ENCODE results near the gene SEC16A.

The SEC16A gene

GRCh38 chr9:136400038-136400834, 82.6 kb downstream of the SEC16A start, which contains the start of gene SNAPC4:
SNAPC4 (minus strand) TSS chr9:136400170; CDS start chr9:136398428, 1,742 bp downstream.
- H3K36me3 ChIP-seq (ENCODE audit: insufficient read depth, low read length): peaks cover 12% of the 10 kb centered on the region; the same call in 1 of the 2 replicates

GRCh38 chr9:136399176-136400037, 83.4 kb downstream of the SEC16A start:
- Histone ChIP-seq H3K4me3 (ENCODE audit: low read depth, low read length) (peak overlapping the region; percentile 99), H3K4me1 (ENCODE audit: control insufficient read depth, insufficient read depth, low read length, unreplicated experiment) (peaks cover 16% of the 10 kb centered on the region), H2AFZ (ENCODE audit: low read length, unreplicated experiment) (peak overlapping the region; percentile 21), H3K79me2 (ENCODE audit: control insufficient read depth, insufficient read depth, low read length, unreplicated experiment) (peaks cover 23% of the 10 kb centered on the region), H3K36me3 (ENCODE audit: insufficient read depth, low read length) (peaks cover 14% of the 10 kb centered on the region; the same call in 1 of the 2 replicates), H3K27me3 (ENCODE audit: insufficient read depth, low read length) (no peaks in the 10 kb centered on the region), H3K27ac (ENCODE audit: low read depth, low read length) (peak overlapping the region; percentile 15; the same call in 1 of the 2 replicates)

More at GRCh38 chr9:136400038-136400834, 82.6 kb downstream of the SEC16A start, which contains the start of gene SNAPC4:
- peak within 1 kb of the TSS; percentile 99 for H3K4me3 ChIP-seq (ENCODE audit: low read depth, low read length)
- H3K27me3 ChIP-seq (ENCODE audit: insufficient read depth, low read length): no peaks in the 10 kb centered on the region
- peak within 1 kb of the TSS; percentile 21 for H2AFZ ChIP-seq (ENCODE audit: low read length, unreplicated experiment)
- H3K27ac ChIP-seq (ENCODE audit: low read depth, low read length): peak within 1 kb of the TSS; percentile 15; the same call in 1 of the 2 replicates
- peaks cover 25% of the 10 kb centered on the region for H3K79me2 ChIP-seq (ENCODE audit: control insufficient read depth, insufficient read depth, low read length, unreplicated experiment)
- H3K4me1 ChIP-seq (ENCODE audit: control insufficient read depth, insufficient read depth, low read length, unreplicated experiment): peaks cover 16% of the 10 kb centered on the region

GRCh38 chr9:136398286-136398685, 84.6 kb downstream of the SEC16A start:
- Histone ChIP-seq H3K4me1 (ENCODE audit: control insufficient read depth, insufficient read depth, low read length, unreplicated experiment) (peaks cover 16% of the 10 kb centered on the region), H3K27ac (ENCODE audit: low read depth, low read length) (no peak overlapping the region), H3K79me2 (ENCODE audit: control insufficient read depth, insufficient read depth, low read length, unreplicated experiment) (peaks cover 23% of the 10 kb centered on the region), H2AFZ (ENCODE audit: low read length, unreplicated experiment) (no peak overlapping the region), H3K27me3 (ENCODE audit: insufficient read depth, low read length) (no peaks in the 10 kb centered on the region), H3K36me3 (ENCODE audit: insufficient read depth, low read length) (peaks cover 18% of the 10 kb centered on the region; the same call in 1 of the 2 replicates), H3K4me3 (ENCODE audit: low read depth, low read length) (peak overlapping the region; percentile 99)

- peaks cover 18% of the 10 kb centered on the region; the same call in 1 of the 2 replicates for H3K36me3 ChIP-seq (ENCODE audit: insufficient read depth, low read length)
- peaks cover 23% of the 10 kb centered on the region for H3K79me2 ChIP-seq (ENCODE audit: control insufficient read depth, insufficient read depth, low read length, unreplicated experiment)
- no peak overlapping the region for H3K4me3 ChIP-seq (ENCODE audit: low read depth, low read length)
- no peaks in the 10 kb centered on the region for H3K27me3 ChIP-seq (ENCODE audit: insufficient read depth, low read length)
- no peak overlapping the region for H3K27ac ChIP-seq (ENCODE audit: low read depth, low read length)
- no peak overlapping the region for H2AFZ ChIP-seq (ENCODE audit: low read length, unreplicated experiment)
- H3K4me1 ChIP-seq (ENCODE audit: control insufficient read depth, insufficient read depth, low read length, unreplicated experiment): peaks cover 22% of the 10 kb centered on the region
Measured at GRCh38 chr9:136397643-136398042, 85.2 kb downstream of the SEC16A start.

- Histone ChIP-seq H3K27ac (ENCODE audit: low read depth, low read length) (no peak overlapping the region), H2AFZ (ENCODE audit: low read length, unreplicated experiment) (no peak overlapping the region), H3K36me3 (ENCODE audit: insufficient read depth, low read length) (peaks cover 18% of the 10 kb centered on the region; the same call in 1 of the 2 replicates), H3K79me2 (ENCODE audit: control insufficient read depth, insufficient read depth, low read length, unreplicated experiment) (peaks cover 23% of the 10 kb centered on the region), H3K27me3 (ENCODE audit: insufficient read depth, low read length) (no peaks in the 10 kb centered on the region), H3K4me1 (ENCODE audit: control insufficient read depth, insufficient read depth, low read length, unreplicated experiment) (peaks cover 23% of the 10 kb centered on the region), H3K4me3 (ENCODE audit: low read depth, low read length) (no peak overlapping the region)
Measured at GRCh38 chr9:136396219-136396515, 86.7 kb downstream of the SEC16A start.

- Histone ChIP-seq H3K4me1 (ENCODE audit: control insufficient read depth, insufficient read depth, low read length, unreplicated experiment) (peaks cover 22% of the 10 kb centered on the region), H3K27ac (ENCODE audit: low read depth, low read length) (no peak overlapping the region), H3K36me3 (ENCODE audit: insufficient read depth, low read length) (peaks cover 18% of the 10 kb centered on the region; the same call in 1 of the 2 replicates), H3K27me3 (ENCODE audit: insufficient read depth, low read length) (no peaks in the 10 kb centered on the region), H2AFZ (ENCODE audit: low read length, unreplicated experiment) (no peak overlapping the region), H3K79me2 (ENCODE audit: control insufficient read depth, insufficient read depth, low read length, unreplicated experiment) (peaks cover 23% of the 10 kb centered on the region), H3K4me3 (ENCODE audit: low read depth, low read length) (no peak overlapping the region)
Measured at GRCh38 chr9:136395345-136396218, 87.3 kb downstream of the SEC16A start.

- Histone ChIP-seq H3K27me3 (ENCODE audit: insufficient read depth, low read length) (no peaks in the 10 kb centered on the region), H3K4me3 (ENCODE audit: low read depth, low read length) (no peak overlapping the region), H2AFZ (ENCODE audit: low read length, unreplicated experiment) (no peak overlapping the region), H3K27ac (ENCODE audit: low read depth, low read length) (no peak overlapping the region), H3K79me2 (ENCODE audit: control insufficient read depth, insufficient read depth, low read length, unreplicated experiment) (peaks cover 23% of the 10 kb centered on the region), H3K36me3 (ENCODE audit: insufficient read depth, low read length) (peaks cover 18% of the 10 kb centered on the region; the same call in 1 of the 2 replicates), H3K4me1 (ENCODE audit: control insufficient read depth, insufficient read depth, low read length, unreplicated experiment) (peaks cover 18% of the 10 kb centered on the region)
Measured at GRCh38 chr9:136395020-136395340, 87.9 kb downstream of the SEC16A start.

GRCh38 chr9:136394312-136395019, 88.4 kb downstream of the SEC16A start:
- H3K27me3 ChIP-seq (ENCODE audit: insufficient read depth, low read length): no peaks in the 10 kb centered on the region
- peaks cover 18% of the 10 kb centered on the region for H3K4me1 ChIP-seq (ENCODE audit: control insufficient read depth, insufficient read depth, low read length, unreplicated experiment)
- no peak overlapping the region for H3K27ac ChIP-seq (ENCODE audit: low read depth, low read length)
- H3K4me3 ChIP-seq (ENCODE audit: low read depth, low read length): no peak overlapping the region
- H3K79me2 ChIP-seq (ENCODE audit: control insufficient read depth, insufficient read depth, low read length, unreplicated experiment): peaks cover 18% of the 10 kb centered on the region
- no peak overlapping the region for H2AFZ ChIP-seq (ENCODE audit: low read length, unreplicated experiment)
- H3K36me3 ChIP-seq (ENCODE audit: insufficient read depth, low read length): peaks cover 18% of the 10 kb centered on the region; the same call in 1 of the 2 replicates

- H3K79me2 ChIP-seq (ENCODE audit: control insufficient read depth, insufficient read depth, low read length, unreplicated experiment): peaks cover 9% of the 10 kb centered on the region
- H3K4me1 ChIP-seq (ENCODE audit: control insufficient read depth, insufficient read depth, low read length, unreplicated experiment): peaks cover 13% of the 10 kb centered on the region
- no peak overlapping the region for H3K4me3 ChIP-seq (ENCODE audit: low read depth, low read length)
- H3K27me3 ChIP-seq (ENCODE audit: insufficient read depth, low read length): no peaks in the 10 kb centered on the region
- peaks cover 18% of the 10 kb centered on the region; the same call in 1 of the 2 replicates for H3K36me3 ChIP-seq (ENCODE audit: insufficient read depth, low read length)
- H2AFZ ChIP-seq (ENCODE audit: low read length, unreplicated experiment): no peak overlapping the region
- H3K27ac ChIP-seq (ENCODE audit: low read depth, low read length): no peak overlapping the region
Measured at GRCh38 chr9:136393531-136393930, 89.3 kb downstream of the SEC16A start.

All from ACC112 (cell line).